CD8-positive, alpha-beta memory T cell (primary cell): ENCODE results near the gene SMIM14. TPM values are rescaled to one million over a fixed set of nuclear protein-coding genes. Genes with fewer than 3 reads are reported as not detected.
"Not testable (repeated sequence)": the region's sequence is repeated elsewhere in the genome, so short reads cannot be mapped to it uniquely, and the experiment has no call there.

Source experiments
- CTCF ChIA-PET: fragments of 350-600 bp; sonication (Branson Sonifier 250); formaldehyde crosslinking; loops from one replicate; lab custom pipeline; 2021; ENCODE audit warnings: antibody characterized with exemption; lab: Charles Lee
- POLR2A ChIA-PET: fragments of 350-600 bp; sonication (Branson Sonifier 250); formaldehyde crosslinking; loops from one replicate; lab custom pipeline; 2021; ENCODE audit warnings: antibody characterized with exemption; lab: Charles Lee
- DNase-seq, 5 donors: peaks; one replicate each; pipeline versions ENCODE4 v3.0.0 to v3.0.0-alpha.2; 2020 to 2022; ENCODE audit warnings: mixed read lengths in 1 of 5
- H3K27ac ChIP-seq: one replicate; pipeline ENCODE4 v1.7.0; 2013; ENCODE audit warnings: low read depth, mild to moderate bottlenecking, low read length, moderate library complexity
- H3K27me3 ChIP-seq: 2 replicates; pipeline ENCODE4 v1.7.0; 2013; ENCODE audit warnings: low read length, mild to moderate bottlenecking; ENCODE audit not compliant: insufficient read depth, poor library complexity, severe bottlenecking
- H3K36me3 ChIP-seq: 2 replicates; pipeline ENCODE4 v1.7.0; 2013; ENCODE audit warnings: mild to moderate bottlenecking, low read length, moderate library complexity; ENCODE audit not compliant: insufficient read depth
- H3K4me1 ChIP-seq: 2 replicates; pipeline ENCODE4 v1.7.0; 2013; ENCODE audit warnings: mild to moderate bottlenecking, low read length, moderate library complexity; ENCODE audit not compliant: insufficient read depth
- H3K4me3 ChIP-seq: 2 replicates; pipeline ENCODE4 v1.7.0; 2013; ENCODE audit warnings: mild to moderate bottlenecking, low read length
- H3K9me3 ChIP-seq: 2 replicates; pipeline ENCODE4 v1.7.0; 2013; ENCODE audit warnings: mild to moderate bottlenecking, low read length
- H3K27ac Mint-ChIP-seq, 8 donors: one replicate each; pipeline ENCODE4 v1.8.0; 2020 to 2021; ENCODE audit warnings: mixed read lengths in 8 of 8, mild to moderate bottlenecking in 6 of 8, inconsistent platforms in 3 of 8, moderate library complexity in 3 of 8
- H3K27me3 Mint-ChIP-seq, 2 donors: one replicate each; pipeline ENCODE4 v1.8.0; 2020 to 2021; ENCODE audit warnings: mixed read lengths in 2 of 2, mild to moderate bottlenecking in 1 of 2, moderate library complexity in 1 of 2
- H3K36me3 Mint-ChIP-seq, 3 donors: one replicate each; pipeline ENCODE4 v1.8.0; 2020 to 2021; ENCODE audit warnings: mixed read lengths in 3 of 3, inconsistent platforms in 1 of 3, mild to moderate bottlenecking in 1 of 3
- H3K4me1 Mint-ChIP-seq, 3 donors: one replicate each; pipeline ENCODE4 v1.8.0; 2020 to 2021; ENCODE audit warnings: mixed read lengths in 3 of 3, inconsistent platforms in 1 of 3, mild to moderate bottlenecking in 1 of 3
- H3K4me3 Mint-ChIP-seq, 7 donors: one replicate each; pipeline ENCODE4 v1.8.0; 2020 to 2021; ENCODE audit warnings: mixed read lengths in 7 of 7, mild to moderate bottlenecking in 6 of 7, moderate library complexity in 4 of 7, inconsistent platforms in 2 of 7
- H3K9me3 Mint-ChIP-seq, 5 donors: one replicate each; pipeline ENCODE4 v1.8.0; 2020 to 2022; ENCODE audit warnings: mixed read lengths in 5 of 5, mild to moderate bottlenecking in 3 of 5, moderate library complexity in 2 of 5, inconsistent platforms in 1 of 5
- polyA plus RNA-seq: library from polyadenylated mRNA; unstranded; fragments of 300-500 nt; fragmentation: Illumina TruSeq; gene quantifications from one replicate; pipeline ENCODE4 v1.2.3, GENCODE V29; 2021
- total RNA-seq, 2 experiments: library from RNA; stranded (reverse); gene quantifications; one replicate each; pipeline ENCODE4 v1.2.3, GENCODE V29; 2021

Gene SMIM14
- total and polyA plus RNA-seq, 3 experiments from 2014 or later, result 2.2 to 46.4 (median 2.2) TPM

GRCh38 chr4:39667706-39668105 is 29.0 kb upstream of the SMIM14 start:
- no peaks in the 10 kb centered on the region for H3K4me1 Mint-ChIP-seq
- ChIA-PET POLR2A (no interaction called here), CTCF (no interaction called here)
- Histone ChIP-seq H3K4me1 (no peaks in the 10 kb centered on the region), H3K27me3 (no peaks in the 10 kb centered on the region), H3K9me3 (no peaks in the 10 kb centered on the region), H3K27ac (no peak overlapping the region), H3K4me3 (no peak overlapping the region), H3K36me3 (no peaks in the 10 kb centered on the region)
- no peak overlapping the region for H3K4me3 Mint-ChIP-seq
- no peak for DNase-seq
- no peaks in the 10 kb centered on the region for H3K36me3 Mint-ChIP-seq
- peaks cover 0 to 2% (median 0%) of the 10 kb centered on the region in 5 donors for H3K9me3 Mint-ChIP-seq
- no peak overlapping the region for H3K27ac Mint-ChIP-seq
- H3K27me3 Mint-ChIP-seq, result peaks cover 0 to 1% of the 10 kb centered on the region in 2 donors

DNA sequence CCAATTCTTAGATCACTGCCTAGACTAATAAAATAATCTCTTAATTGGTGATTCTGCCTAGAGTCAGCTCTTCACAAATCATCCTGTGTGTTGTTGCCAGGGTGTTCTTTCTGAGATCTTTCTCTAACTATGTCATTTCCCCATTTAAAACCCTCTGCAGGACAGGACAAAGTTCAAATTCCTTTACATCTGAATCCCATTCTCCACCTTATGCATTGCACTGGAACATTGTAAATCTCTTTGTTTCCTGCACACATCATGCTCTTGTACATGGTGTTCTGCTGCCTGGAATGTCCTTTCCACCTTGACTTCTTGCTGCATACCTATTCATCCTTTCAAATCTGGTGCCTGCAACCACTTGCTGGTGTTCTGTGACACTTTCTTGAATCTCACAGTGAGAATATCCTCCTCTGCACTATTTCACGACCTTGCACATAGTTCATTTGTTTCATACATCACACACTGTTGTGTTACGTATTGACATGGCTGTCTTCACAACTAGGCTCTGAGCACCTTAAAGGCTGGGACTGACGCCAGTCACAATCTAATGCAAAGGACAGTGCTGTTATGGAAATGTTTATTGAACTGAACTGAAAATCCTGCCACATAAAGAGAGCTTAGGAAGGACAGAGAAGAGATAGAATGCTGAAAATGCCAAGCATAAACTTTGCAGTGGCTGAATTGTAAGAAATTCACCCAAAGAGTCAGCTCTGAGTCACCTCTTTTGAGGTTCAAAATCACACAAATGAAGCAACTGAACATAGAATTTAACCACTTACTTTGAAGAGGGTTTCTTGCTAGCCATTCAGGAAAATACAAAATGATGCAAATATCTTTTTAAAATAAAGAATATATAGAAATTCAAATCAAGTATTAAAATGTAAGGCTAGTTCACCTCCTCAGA is 26.4 kb upstream of the SMIM14 start:
- Histone ChIP-seq H3K9me3 (no peaks in the 10 kb centered on the region), H3K4me1 (no peaks in the 10 kb centered on the region), H3K4me3 (no peak overlapping the region), H3K27ac (no peak overlapping the region), H3K27me3 (no peaks in the 10 kb centered on the region), H3K36me3 (no peaks in the 10 kb centered on the region)
- ChIA-PET CTCF (interaction anchor here (1.1 kb wide), 1 partner anchor 12 kb away, joined by 3 read pairs; no protein-coding TSS in a partner anchor), POLR2A (no interaction called here)
- no peak for DNase-seq
- no peaks in the 10 kb centered on the region for H3K36me3 Mint-ChIP-seq
- H3K9me3 Mint-ChIP-seq, result no peaks in the 10 kb centered on the region
- H3K27me3 Mint-ChIP-seq, result peaks cover 0 to 1% of the 10 kb centered on the region in 2 donors
- H3K27ac Mint-ChIP-seq, result no peak overlapping the region
- no peaks in the 10 kb centered on the region for H3K4me1 Mint-ChIP-seq
- no peak overlapping the region for H3K4me3 Mint-ChIP-seq

DNA sequence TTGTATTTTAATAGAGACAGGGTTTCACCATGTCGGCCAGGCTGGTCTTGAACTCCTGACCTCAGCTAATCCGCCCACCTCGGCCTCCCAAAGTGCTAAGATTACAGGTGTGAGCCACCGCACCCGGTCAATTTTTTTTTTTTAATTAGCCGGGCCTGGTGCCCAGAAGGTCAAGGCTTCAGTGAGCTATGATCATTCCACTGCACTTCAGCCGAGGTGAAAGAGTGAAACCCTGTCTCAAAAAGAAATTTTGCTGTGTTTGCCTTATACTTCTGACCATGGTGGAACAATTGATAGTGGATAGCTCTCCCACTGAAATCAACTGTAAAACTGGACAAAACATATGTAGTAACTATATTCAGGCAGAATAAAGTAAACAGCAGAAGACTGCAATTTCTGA is 24.0 kb upstream of the SMIM14 start:
- H3K27me3 Mint-ChIP-seq, result peaks cover 0 to under 1% of the 10 kb centered on the region in 2 donors
- no peaks in the 10 kb centered on the region for H3K36me3 ChIP-seq
- H3K27ac ChIP-seq, result no peak overlapping the region
- no peaks in the 10 kb centered on the region for H3K4me1 ChIP-seq
- H3K4me3 ChIP-seq, result no peak overlapping the region
- H3K27ac Mint-ChIP-seq, result no peak overlapping the region
- no peak overlapping the region for H3K4me3 Mint-ChIP-seq
- no peaks in the 10 kb centered on the region for H3K36me3 Mint-ChIP-seq
- H3K27me3 ChIP-seq, result no peaks in the 10 kb centered on the region
- H3K9me3 ChIP-seq, result no peaks in the 10 kb centered on the region
- ChIA-PET POLR2A (no interaction called here), CTCF (no interaction called here)
- no peaks in the 10 kb centered on the region for H3K4me1 Mint-ChIP-seq
- no peaks in the 10 kb centered on the region for H3K9me3 Mint-ChIP-seq
- no peak for DNase-seq

DNA sequence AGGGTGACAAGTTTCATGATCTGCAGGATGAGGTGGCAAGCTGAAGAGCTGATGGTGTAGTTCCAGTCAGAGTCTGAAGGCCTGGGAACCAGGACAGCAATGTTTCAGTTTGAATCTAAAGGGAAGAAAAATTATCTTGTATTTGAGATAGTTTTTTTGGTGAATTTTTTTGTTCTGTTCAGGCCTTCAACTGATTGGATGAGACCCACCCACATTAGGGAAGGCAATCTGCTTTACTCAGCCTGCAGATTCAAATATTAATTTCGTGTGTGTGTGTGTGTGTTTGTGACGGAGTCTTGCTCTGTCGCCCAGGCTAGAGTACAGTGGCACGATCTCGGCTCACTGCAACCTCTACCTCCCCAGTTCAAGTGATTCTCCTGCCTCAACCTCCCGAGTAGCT is 22.1 kb upstream of the SMIM14 start:
- peak overlapping the region in 1 of 8 donors; percentile 70 for H3K27ac Mint-ChIP-seq
- Histone ChIP-seq H3K27ac (no peak overlapping the region), H3K4me3 (no peak overlapping the region), H3K36me3 (no peaks in the 10 kb centered on the region), H3K27me3 (no peaks in the 10 kb centered on the region), H3K9me3 (no peaks in the 10 kb centered on the region), H3K4me1 (no peaks in the 10 kb centered on the region)
- no peaks in the 10 kb centered on the region for H3K27me3 Mint-ChIP-seq
- H3K36me3 Mint-ChIP-seq, result no peaks in the 10 kb centered on the region
- H3K4me3 Mint-ChIP-seq, result no peak overlapping the region
- POLR2A ChIA-PET, result no interaction called here
- H3K9me3 Mint-ChIP-seq, result no peaks in the 10 kb centered on the region
- no peaks in the 10 kb centered on the region for H3K4me1 Mint-ChIP-seq
- CTCF ChIA-PET, result no interaction called here
- DNase-seq, result no peak

DNA sequence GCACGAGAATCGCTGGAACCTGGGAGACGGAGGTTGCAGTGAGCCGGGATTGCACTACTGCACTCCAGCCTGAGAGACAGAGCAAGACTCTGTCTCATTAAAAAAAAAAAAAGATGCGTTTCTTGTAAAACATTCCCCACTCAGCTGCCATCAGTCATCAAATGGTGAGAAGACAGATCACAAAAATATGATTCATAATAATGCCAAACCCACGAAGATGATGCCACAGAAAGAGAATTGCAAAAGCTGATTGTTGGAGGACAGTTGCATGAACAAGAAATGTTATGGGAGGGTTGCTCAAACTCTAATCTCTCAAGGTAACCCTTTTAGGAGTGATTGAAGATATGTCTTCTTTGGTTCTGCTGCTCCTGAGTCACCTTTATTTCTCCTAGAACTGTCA is 21.4 kb upstream of the SMIM14 start:
- DNase-seq, result no peak
- H3K4me1 ChIP-seq, result no peaks in the 10 kb centered on the region
- no peak overlapping the region for H3K4me3 Mint-ChIP-seq
- CTCF ChIA-PET, result interaction anchor here (1.2 kb wide), 1 partner anchor 191 kb away, joined by 4 read pairs; no protein-coding TSS in a partner anchor
- H3K27ac Mint-ChIP-seq, result peak overlapping the region in 1 of 8 donors; percentile 32
- no peaks in the 10 kb centered on the region for H3K4me1 Mint-ChIP-seq
- no peak overlapping the region for H3K27ac ChIP-seq
- POLR2A ChIA-PET, result no interaction called here
- no peaks in the 10 kb centered on the region for H3K9me3 ChIP-seq
- H3K27me3 ChIP-seq, result no peaks in the 10 kb centered on the region
- no peaks in the 10 kb centered on the region for H3K27me3 Mint-ChIP-seq
- no peak overlapping the region for H3K4me3 ChIP-seq
- no peaks in the 10 kb centered on the region for H3K9me3 Mint-ChIP-seq
- H3K36me3 ChIP-seq, result no peaks in the 10 kb centered on the region
- no peaks in the 10 kb centered on the region for H3K36me3 Mint-ChIP-seq

DNA sequence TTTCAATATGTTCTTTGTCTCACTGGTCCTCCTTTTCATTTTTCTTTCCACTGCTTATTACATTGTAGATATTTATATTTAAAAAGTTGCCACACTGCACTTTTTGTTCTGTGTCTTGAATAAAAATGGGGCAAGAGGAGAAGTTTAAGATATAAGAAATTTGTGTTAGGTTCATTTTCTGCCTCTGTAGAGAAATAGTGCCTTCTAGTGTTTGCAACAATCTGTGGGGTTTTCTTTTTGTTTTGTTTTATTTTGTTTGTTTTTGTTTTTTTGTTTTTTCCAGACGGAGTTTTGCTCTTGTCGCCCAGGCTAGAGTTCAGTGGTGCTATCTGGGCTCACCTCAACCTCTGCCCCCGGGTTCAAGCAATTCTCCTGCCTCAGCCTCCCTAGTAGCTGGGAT is 20.1 kb upstream of the SMIM14 start:
- ChIA-PET CTCF (no interaction called here), POLR2A (no interaction called here)
- H3K9me3 Mint-ChIP-seq, result no peaks in the 10 kb centered on the region
- H3K27ac Mint-ChIP-seq, result no peak overlapping the region
- Histone ChIP-seq H3K27me3 (no peaks in the 10 kb centered on the region), H3K27ac (no peak overlapping the region), H3K4me3 (no peak overlapping the region), H3K9me3 (no peaks in the 10 kb centered on the region), H3K4me1 (no peaks in the 10 kb centered on the region), H3K36me3 (no peaks in the 10 kb centered on the region)
- H3K4me3 Mint-ChIP-seq, result no peak overlapping the region
- H3K36me3 Mint-ChIP-seq, result no peaks in the 10 kb centered on the region
- no peaks in the 10 kb centered on the region for H3K27me3 Mint-ChIP-seq
- no peaks in the 10 kb centered on the region for H3K4me1 Mint-ChIP-seq
- DNase-seq, result no peak

DNA sequence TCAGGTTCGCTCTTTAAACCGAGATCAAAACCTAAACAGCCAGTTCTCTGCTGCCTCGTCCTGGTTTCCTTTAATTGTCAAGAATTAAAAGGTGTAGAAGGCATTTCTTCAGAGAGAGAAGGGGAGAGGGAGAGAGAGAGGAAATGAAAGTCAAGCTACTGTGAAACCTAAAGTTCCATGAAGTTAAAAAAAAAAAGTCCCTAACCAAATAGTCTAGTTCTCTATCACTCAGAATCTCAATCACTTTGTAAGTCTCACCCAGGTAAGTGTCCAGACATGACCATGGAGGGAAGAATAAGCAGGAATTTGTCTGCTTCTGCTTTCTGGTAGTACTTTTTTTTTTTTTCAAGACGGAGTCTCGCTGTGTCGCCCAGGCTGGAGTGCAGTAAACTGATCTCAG is 18.8 kb upstream of the SMIM14 start:
- Histone ChIP-seq H3K27me3 (no peaks in the 10 kb centered on the region), H3K4me1 (no peaks in the 10 kb centered on the region), H3K36me3 (no peaks in the 10 kb centered on the region), H3K4me3 (no peak overlapping the region), H3K27ac (no peak overlapping the region), H3K9me3 (no peaks in the 10 kb centered on the region)
- H3K27me3 Mint-ChIP-seq, result no peaks in the 10 kb centered on the region
- no peak for DNase-seq
- no peaks in the 10 kb centered on the region for H3K9me3 Mint-ChIP-seq
- H3K27ac Mint-ChIP-seq, result no peak overlapping the region
- no peak overlapping the region for H3K4me3 Mint-ChIP-seq
- no peaks in the 10 kb centered on the region for H3K4me1 Mint-ChIP-seq
- ChIA-PET CTCF (no interaction called here), POLR2A (no interaction called here)
- no peaks in the 10 kb centered on the region for H3K36me3 Mint-ChIP-seq

GRCh38 chr4:39656638-39657037 is 18.0 kb upstream of the SMIM14 start:
- H3K4me1 Mint-ChIP-seq, H3K36me3 ChIP-seq, H3K36me3 Mint-ChIP-seq, H3K9me3 Mint-ChIP-seq, H3K27ac Mint-ChIP-seq, H3K4me3 Mint-ChIP-seq, H3K27ac ChIP-seq, H3K27me3 Mint-ChIP-seq, POLR2A ChIA-PET, H3K4me1 ChIP-seq, H3K9me3 ChIP-seq, H3K4me3 ChIP-seq, H3K27me3 ChIP-seq, DNase-seq: not testable (repeated sequence)
- CTCF ChIA-PET, result interaction anchor here (1.4 kb wide), 1 partner anchor 188 kb away, joined by 4 read pairs; no protein-coding TSS in a partner anchor
